HEK293 (cell line): ENCODE data around the gene REEP6.
A peak's percentile ranks its signal among the peaks of the same experiment; 100 is the strongest.

Experiments used
- KLF17 ChIP-seq: fragments of 450-650 bp; formaldehyde crosslinking; IDR thresholded peaks from 2 replicates; pipeline ENCODE4 v1.5.1; 2016; ENCODE audit warnings: missing biosample characterization, missing genetic modification characterization
- KLF8 ChIP-seq: fragments of 450-650 bp; formaldehyde crosslinking; IDR thresholded peaks from 2 replicates; pipeline ENCODE4 v1.5.1; 2016; ENCODE audit warnings: missing biosample characterization, missing genetic modification characterization
- REPIN1 ChIP-seq: fragments of 450-650 bp; formaldehyde crosslinking; IDR thresholded peaks from 2 replicates; pipeline ENCODE4 v1.5.1; 2017; ENCODE audit warnings: missing biosample characterization, missing genetic modification characterization, low read depth
- REST ChIP-seq: fragments of 450-650 bp; formaldehyde crosslinking; IDR thresholded peaks from 2 replicates; pipeline ENCODE4 v1.5.1; 2016; ENCODE audit warnings: missing biosample characterization, missing genetic modification characterization
- SALL2 ChIP-seq: fragments of 450-650 bp; formaldehyde crosslinking; IDR thresholded peaks from 2 replicates; pipeline ENCODE4 v1.5.0; 2017; ENCODE audit warnings: missing biosample characterization, mild to moderate bottlenecking, missing genetic modification characterization, borderline replicate concordance
- SETDB1 ChIP-seq: IDR thresholded peaks from one replicate; pipeline ENCODE4 v1.6.1; 2017; ENCODE audit warnings: mild to moderate bottlenecking, low read length, moderate library complexity, mixed read lengths; ENCODE audit not compliant: insufficient read length
- SP2 ChIP-seq: fragments of 450-650 bp; formaldehyde crosslinking; IDR thresholded peaks from 2 replicates; pipeline ENCODE4 v1.5.1; 2016; ENCODE audit warnings: missing biosample characterization, missing genetic modification characterization
- YY1 ChIP-seq: fragments of 450-650 bp; formaldehyde crosslinking; IDR thresholded peaks from 2 replicates; pipeline ENCODE4 v1.5.1; 2018; ENCODE audit warnings: missing biosample characterization, missing genetic modification characterization
- ZBTB26 ChIP-seq: fragments of 450-650 bp; formaldehyde crosslinking; optimal IDR thresholded peaks from 2 replicates; pipeline ENCODE3; 2016; ENCODE audit warnings: missing biosample characterization, mild to moderate bottlenecking, missing genetic modification characterization
- ZBTB44 ChIP-seq: fragments of 450-650 bp; IDR thresholded peaks from 2 replicates; pipeline ENCODE4 v1.5.1; 2018; ENCODE audit warnings: missing biosample characterization, mild to moderate bottlenecking, missing genetic modification characterization
- ZBTB7A ChIP-seq: fragments of 450-650 bp; formaldehyde crosslinking; IDR thresholded peaks from 2 replicates; pipeline ENCODE4 v1.5.1; 2016; ENCODE audit warnings: low read depth, missing biosample characterization, missing genetic modification characterization
- ZEB2 ChIP-seq: fragments of 450-650 bp; formaldehyde crosslinking; IDR thresholded peaks from 2 replicates; pipeline ENCODE4 v1.5.1; 2016; ENCODE audit warnings: missing biosample characterization, missing genetic modification characterization
- ZFP3 ChIP-seq: fragments of 450-650 bp; formaldehyde crosslinking; IDR thresholded peaks from 2 replicates; pipeline ENCODE4 v1.5.1; 2016; ENCODE audit warnings: low read depth, missing biosample characterization, missing genetic modification characterization
- ZFP41 ChIP-seq: fragments of 450-650 bp; formaldehyde crosslinking; IDR thresholded peaks from 2 replicates; pipeline ENCODE4 v1.5.1; 2016; ENCODE audit warnings: missing biosample characterization, missing genetic modification characterization, borderline replicate concordance
- ZFP69B ChIP-seq: fragments of 450-650 bp; formaldehyde crosslinking; IDR thresholded peaks from 2 replicates; pipeline ENCODE4 v1.5.1; 2016; ENCODE audit warnings: missing biosample characterization, missing genetic modification characterization
- ZNF112 ChIP-seq: fragments of 450-650 bp; formaldehyde crosslinking; IDR thresholded peaks from 2 replicates; pipeline ENCODE4 v1.5.0; 2017; ENCODE audit warnings: missing biosample characterization, missing genetic modification characterization
- ZNF157 ChIP-seq: fragments of 450-650 bp; formaldehyde crosslinking; IDR thresholded peaks from 2 replicates; pipeline ENCODE4 v1.5.1; 2016; ENCODE audit warnings: missing biosample characterization, missing genetic modification characterization
- ZNF211 ChIP-seq: fragments of 450-650 bp; formaldehyde crosslinking; IDR thresholded peaks from 2 replicates; pipeline ENCODE4 v1.5.1; 2016; ENCODE audit warnings: low read depth, missing biosample characterization, missing genetic modification characterization
- ZNF214 ChIP-seq: fragments of 450-650 bp; formaldehyde crosslinking; IDR thresholded peaks from 2 replicates; pipeline ENCODE4 v1.5.1; 2017; ENCODE audit warnings: missing biosample characterization, mild to moderate bottlenecking, missing genetic modification characterization, borderline replicate concordance
- ZNF24 ChIP-seq: fragments of 450-650 bp; formaldehyde crosslinking; IDR thresholded peaks from 2 replicates; pipeline ENCODE4 v1.5.1; 2016; ENCODE audit warnings: missing biosample characterization, missing genetic modification characterization
- ZNF426 ChIP-seq: fragments of 450-650 bp; formaldehyde crosslinking; IDR thresholded peaks from 2 replicates; pipeline ENCODE4 v1.5.1; 2017; ENCODE audit warnings: missing biosample characterization, missing genetic modification characterization, mild to moderate bottlenecking, inconsistent platforms, moderate library complexity
- ZNF501 ChIP-seq: fragments of 450-650 bp; formaldehyde crosslinking; IDR thresholded peaks from 2 replicates; pipeline ENCODE4 v1.5.1; 2016; ENCODE audit warnings: missing biosample characterization, missing genetic modification characterization
- ZNF571 ChIP-seq: fragments of 450-650 bp; formaldehyde crosslinking; IDR thresholded peaks from 2 replicates; pipeline ENCODE4 v1.5.0; 2017; ENCODE audit warnings: missing biosample characterization, missing genetic modification characterization
- ZNF677 ChIP-seq: fragments of 450-650 bp; IDR thresholded peaks from 2 replicates; pipeline ENCODE4 v1.5.0; 2018; ENCODE audit warnings: missing biosample characterization, mild to moderate bottlenecking, missing genetic modification characterization, moderate library complexity
- ZNF777 ChIP-seq: fragments of 450-650 bp; formaldehyde crosslinking; IDR thresholded peaks from 2 replicates; pipeline ENCODE4 v1.5.1; 2017; ENCODE audit warnings: missing biosample characterization, missing genetic modification characterization, borderline replicate concordance
- ZNF830 ChIP-seq: fragments of 450-650 bp; IDR thresholded peaks from 2 replicates; pipeline ENCODE4 v1.5.0; 2018; ENCODE audit warnings: missing biosample characterization, missing genetic modification characterization, low read depth, mild to moderate bottlenecking, moderate library complexity
- ZSCAN30 ChIP-seq: fragments of 450-650 bp; IDR thresholded peaks from 2 replicates; pipeline ENCODE4 v1.5.1; 2018; ENCODE audit warnings: missing biosample characterization, mild to moderate bottlenecking, missing genetic modification characterization, moderate library complexity
- TF ChIP-seq, protein P1 (sequence below): fragments of 450-650 bp; formaldehyde crosslinking; IDR thresholded peaks from 2 replicates; pipeline ENCODE4 v1.5.1; 2017; ENCODE audit warnings: missing biosample characterization, missing genetic modification characterization
- TF ChIP-seq, protein P2 (sequence below): fragments of 450-650 bp; formaldehyde crosslinking; IDR thresholded peaks from 2 replicates; pipeline ENCODE4 v1.5.1; 2017; ENCODE audit warnings: missing biosample characterization, missing genetic modification characterization
- TF ChIP-seq, protein P3 (sequence below): fragments of 450-650 bp; formaldehyde crosslinking; IDR thresholded peaks from 2 replicates; pipeline ENCODE4 v1.5.1; 2016; ENCODE audit warnings: missing biosample characterization, missing genetic modification characterization, low read depth

The REEP6 gene

DNA sequence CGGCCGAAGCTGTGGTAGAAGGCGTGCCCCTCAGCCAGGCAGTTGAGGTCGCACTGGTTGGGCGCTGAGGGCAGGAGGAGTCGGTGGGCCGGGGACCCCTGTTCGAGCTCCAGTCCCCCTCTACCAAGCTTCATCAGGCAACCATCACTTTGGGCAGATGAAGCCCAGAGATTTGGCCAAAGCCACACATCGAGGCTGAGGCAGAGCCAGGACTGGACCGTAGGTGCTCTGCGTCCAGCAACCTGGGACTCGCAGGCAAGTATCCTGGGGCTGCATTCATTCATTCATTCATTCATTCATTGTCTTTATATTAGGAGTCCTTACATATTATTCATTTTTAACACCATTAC is 17.5 kb downstream of the REEP6 start (continued):
- TF ChIP-seq ZFP41 (tag by site-specific recombination), result no peak
- no peak for TF ChIP-seq REST (tag by site-specific recombination)
- no peak for TF ChIP-seq ZEB2 (tag by site-specific recombination)
- TF ChIP-seq ZNF157 (tag by site-specific recombination), result no peak
- peak; percentile 66 for TF ChIP-seq SETDB1
- no peak for TF ChIP-seq KLF17 (tag by site-specific recombination)
- no peak for TF ChIP-seq ZFP3 (tag by site-specific recombination)
- TF ChIP-seq, protein P1, sequence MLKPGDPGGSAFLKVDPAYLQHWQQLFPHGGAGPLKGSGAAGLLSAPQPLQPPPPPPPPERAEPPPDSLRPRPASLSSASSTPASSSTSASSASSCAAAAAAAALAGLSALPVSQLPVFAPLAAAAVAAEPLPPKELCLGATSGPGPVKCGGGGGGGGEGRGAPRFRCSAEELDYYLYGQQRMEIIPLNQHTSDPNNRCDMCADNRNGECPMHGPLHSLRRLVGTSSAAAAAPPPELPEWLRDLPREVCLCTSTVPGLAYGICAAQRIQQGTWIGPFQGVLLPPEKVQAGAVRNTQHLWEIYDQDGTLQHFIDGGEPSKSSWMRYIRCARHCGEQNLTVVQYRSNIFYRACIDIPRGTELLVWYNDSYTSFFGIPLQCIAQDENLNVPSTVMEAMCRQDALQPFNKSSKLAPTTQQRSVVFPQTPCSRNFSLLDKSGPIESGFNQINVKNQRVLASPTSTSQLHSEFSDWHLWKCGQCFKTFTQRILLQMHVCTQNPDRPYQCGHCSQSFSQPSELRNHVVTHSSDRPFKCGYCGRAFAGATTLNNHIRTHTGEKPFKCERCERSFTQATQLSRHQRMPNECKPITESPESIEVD (tag by site-specific recombination), result no peak
- TF ChIP-seq YY1 (tag by site-specific recombination), result no peak
- no peak for TF ChIP-seq ZNF677
- TF ChIP-seq ZFP69B (tag by site-specific recombination), result no peak
- TF ChIP-seq, protein P2, sequence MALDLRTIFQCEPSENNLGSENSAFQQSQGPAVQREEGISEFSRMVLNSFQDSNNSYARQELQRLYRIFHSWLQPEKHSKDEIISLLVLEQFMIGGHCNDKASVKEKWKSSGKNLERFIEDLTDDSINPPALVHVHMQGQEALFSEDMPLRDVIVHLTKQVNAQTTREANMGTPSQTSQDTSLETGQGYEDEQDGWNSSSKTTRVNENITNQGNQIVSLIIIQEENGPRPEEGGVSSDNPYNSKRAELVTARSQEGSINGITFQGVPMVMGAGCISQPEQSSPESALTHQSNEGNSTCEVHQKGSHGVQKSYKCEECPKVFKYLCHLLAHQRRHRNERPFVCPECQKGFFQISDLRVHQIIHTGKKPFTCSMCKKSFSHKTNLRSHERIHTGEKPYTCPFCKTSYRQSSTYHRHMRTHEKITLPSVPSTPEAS (tag by site-specific recombination), result no peak
- no peak for TF ChIP-seq ZNF112
- no peak for TF ChIP-seq ZNF501
- no peak; the same call in 1 of the 2 replicates for TF ChIP-seq KLF8 (tag by site-specific recombination)
- peak; percentile 88 for TF ChIP-seq ZNF24 (tag by site-specific recombination)
- no peak for TF ChIP-seq ZNF426 (tag by site-specific recombination)
- TF ChIP-seq SP2 (tag by site-specific recombination), result no peak
- TF ChIP-seq ZSCAN30 (tag by site-specific recombination), result peak; percentile 25; the same call in 1 of the 2 replicates
- no peak for TF ChIP-seq ZNF830
- no peak for TF ChIP-seq ZBTB44 (tag by site-specific recombination)
- TF ChIP-seq ZNF777 (tag by site-specific recombination), result peak; percentile 75; the same call in 1 of the 2 replicates
- no peak for TF ChIP-seq REPIN1 (tag by site-specific recombination)
- no peak for TF ChIP-seq SALL2
- TF ChIP-seq ZNF571, result no peak
- TF ChIP-seq, protein P3, sequence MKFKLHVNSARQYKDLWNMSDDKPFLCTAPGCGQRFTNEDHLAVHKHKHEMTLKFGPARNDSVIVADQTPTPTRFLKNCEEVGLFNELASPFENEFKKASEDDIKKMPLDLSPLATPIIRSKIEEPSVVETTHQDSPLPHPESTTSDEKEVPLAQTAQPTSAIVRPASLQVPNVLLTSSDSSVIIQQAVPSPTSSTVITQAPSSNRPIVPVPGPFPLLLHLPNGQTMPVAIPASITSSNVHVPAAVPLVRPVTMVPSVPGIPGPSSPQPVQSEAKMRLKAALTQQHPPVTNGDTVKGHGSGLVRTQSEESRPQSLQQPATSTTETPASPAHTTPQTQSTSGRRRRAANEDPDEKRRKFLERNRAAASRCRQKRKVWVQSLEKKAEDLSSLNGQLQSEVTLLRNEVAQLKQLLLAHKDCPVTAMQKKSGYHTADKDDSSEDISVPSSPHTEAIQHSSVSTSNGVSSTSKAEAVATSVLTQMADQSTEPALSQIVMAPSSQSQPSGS (tag by site-specific recombination), result no peak
- TF ChIP-seq ZNF211 (tag by site-specific recombination), result no peak
- TF ChIP-seq ZBTB7A (tag by site-specific recombination), result no peak; the same call in 1 of the 2 replicates
- no peak for TF ChIP-seq ZBTB26 (tag by site-specific recombination)
- TF ChIP-seq ZNF214, result no peak
